A549 (cell line): ENCODE data around the gene SWI5. TPM values are rescaled to one million over a fixed set of nuclear protein-coding genes. Genes with fewer than 3 reads are reported as not detected.

Experiments
- ATAC-seq, 2 experiments: fragments of 200-7000 bp in 1 of 2; fragments of >200 bp in 1 of 2; cut with Nextera tagmentation in 1 of 2; cut with Tn5 transposase in 1 of 2; 3 replicates each; pipeline versions ENCODE4 v1.8.0 to v1.9.1; 2018 to 2020; ENCODE audit warnings: mild to moderate bottlenecking in 1 of 2, moderate library complexity in 1 of 2
- CTCF ChIA-PET: fragments of 300-600 bp; sonication (Branson Sonifier 250); formaldehyde crosslinking; extraction: SDS; loops from one replicate; lab custom pipeline; 2021; ENCODE audit warnings: antibody characterized with exemption, inconsistent platforms; lab: Yijun Ruan, JAX
- POLR2A ChIA-PET: fragments of 350-600 bp; formaldehyde crosslinking; extraction: SDS; loops from one replicate; lab custom pipeline; 2021; ENCODE audit warnings: antibody characterized with exemption, inconsistent platforms; lab: Yijun Ruan, JAX
- DNase-seq, 2 experiments: peaks; one replicate each; pipeline versions ENCODE4 v3.0.0 to v3.0.0-alpha.2; 2011 to 2016; ENCODE audit warnings: low read depth in 1 of 2, low spot score in 1 of 2
- FAIRE-seq: peaks from 2 replicates; lab custom pipeline; 2011; peaks lifted over from hg19 to GRCh38; lab: Jason Lieb, UNC
- H3K27ac ChIP-seq, 2 experiments: fragments of >200 bp; sonication (Bioruptor Twin); formaldehyde crosslinking; 3 replicates each; pipeline ENCODE4 v1.5.1; 2016 to 2017
- H3K4me1 ChIP-seq: fragments of >200 bp; sonication (Bioruptor Twin); formaldehyde crosslinking; 3 replicates; pipeline ENCODE4 v1.6.1; 2016
- H3K4me2 ChIP-seq: fragments of >200 bp; sonication (Bioruptor Twin); formaldehyde crosslinking; 3 replicates; pipeline ENCODE4 v1.6.1; 2016
- H3K4me3 ChIP-seq: fragments of >200 bp; sonication (Bioruptor Twin); formaldehyde crosslinking; 3 replicates; pipeline ENCODE4 v1.5.1; 2016
- H3K9me3 ChIP-seq: fragments of >200 bp; sonication (Bioruptor Twin); formaldehyde crosslinking; 3 replicates; pipeline ENCODE4 v1.6.1; 2016
- CBX2 ChIP-seq: fragments of 200-600 bp; sonication (generic); IDR thresholded peaks from 2 replicates; pipeline ENCODE4 v1.6.1; 2016; ENCODE audit warnings: low read depth, mild to moderate bottlenecking, borderline replicate concordance
- E2F6 ChIP-seq: IDR thresholded peaks from 2 replicates; pipeline ENCODE4 v1.6.1; 2012; ENCODE audit warnings: low read depth, borderline replicate concordance
- GATA3 ChIP-seq: IDR thresholded peaks from 2 replicates; pipeline ENCODE4 v1.6.1; 2012; ENCODE audit warnings: borderline replicate concordance
- HES2 ChIP-seq: fragments of >200 bp; sonication (Bioruptor Twin); formaldehyde crosslinking; IDR thresholded peaks from 2 replicates; pipeline ENCODE4 v1.6.1; 2016
- HOXA7 ChIP-seq: fragments of 250-450 bp; sonication (Bioruptor Pico); IDR thresholded peaks from 2 replicates; pipeline ENCODE4 v1.5.0; 2020; ENCODE audit warnings: mild to moderate bottlenecking, moderate library complexity
- HOXB5 ChIP-seq: fragments of 250-450 bp; sonication (Bioruptor Pico); IDR thresholded peaks from 2 replicates; pipeline ENCODE4 v1.5.0; 2020; ENCODE audit warnings: mild to moderate bottlenecking, moderate library complexity
- JUNB ChIP-seq: fragments of >200 bp; sonication (Bioruptor Twin); formaldehyde crosslinking; IDR thresholded peaks from 2 replicates; pipeline ENCODE4 v1.6.1; 2016
- MAZ ChIP-seq: fragments of 150-350 bp; IDR thresholded peaks from 2 replicates; pipeline ENCODE4 v1.6.1; 2014; ENCODE audit warnings: antibody characterized with exemption, low read depth, low read length, borderline replicate concordance
- NFE2L2 ChIP-seq: fragments of 150-350 bp; conservative IDR thresholded peaks from 2 replicates; pipeline ENCODE4 v1.6.1; 2014; ENCODE audit warnings: low read length
- NPAS2 ChIP-seq: fragments of 250-450 bp; sonication (Bioruptor Pico); IDR thresholded peaks from 2 replicates; pipeline ENCODE4 v1.8.0; 2022; ENCODE audit warnings: mild to moderate bottlenecking, moderate library complexity, borderline replicate concordance
- PBX3 ChIP-seq: IDR thresholded peaks from 2 replicates; pipeline ENCODE4 v1.6.1; 2012
- RARB ChIP-seq: fragments of 250-450 bp; sonication (Bioruptor Pico); IDR thresholded peaks from 2 replicates; pipeline ENCODE4 v1.8.0; 2021; ENCODE audit warnings: mild to moderate bottlenecking, moderate library complexity
- RCOR1 ChIP-seq: fragments of 150-350 bp; IDR thresholded peaks from 2 replicates; pipeline ENCODE4 v1.6.1; 2014; ENCODE audit warnings: antibody characterized with exemption, low read length, low read depth
- RFX5 ChIP-seq: fragments of 450-650 bp; IDR thresholded peaks from 2 replicates; pipeline ENCODE4 v1.7.1; 2014; ENCODE audit warnings: antibody characterized with exemption, mild to moderate bottlenecking, moderate library complexity
- SMC3 ChIP-seq: fragments of >200 bp; sonication (Bioruptor Twin); formaldehyde crosslinking; IDR thresholded peaks from 3 replicates; pipeline ENCODE4 v1.6.1; 2018; ENCODE audit warnings: inconsistent platforms
- ZFP36 ChIP-seq: fragments of 450-650 bp; IDR thresholded peaks from 2 replicates; pipeline ENCODE4 v1.6.1; 2014; ENCODE audit warnings: borderline replicate concordance; ENCODE audit not compliant: partially characterized antibody
- ZNF302 ChIP-seq: fragments of 250-450 bp; sonication (Bioruptor Pico); IDR thresholded peaks from 2 replicates; pipeline ENCODE4 v1.9.0; 2021; ENCODE audit warnings: inconsistent platforms, mild to moderate bottlenecking, moderate library complexity
- WGBS: methylation state at CpG from one replicate; pipeline ENCODE4 v1.1.6; 2017; ENCODE audit errors: missing lambda C conversion rate; 5-methylcytosine and 5-hydroxymethylcytosine counted together
- polyA plus RNA-seq, 4 experiments: library from polyadenylated mRNA; depleted of rRNA in 3 of 4; stranded (reverse); fragments of >200 nt; fragmentation: RNase III in 1 of 4; extraction: RNeasy Plus Mini Kit Qiagen cat#74134 plus additional on column Dnase treatment in 1 of 4; gene quantifications; 2 replicates in 3 of 4; 3 replicates in 1 of 4; pipeline ENCODE4 v1.2.3, GENCODE V29; 2011 to 2017

Gene SWI5
- polyA plus RNA-seq, 2 of the 4 experiments (the other 2 are of a cell fraction), result 45.3 to 66.8 TPM

- CTCF ChIA-PET, result interaction anchor here (0.7 to 17.8 kb wide), 15 partner anchors 7 to 600 kb away, joined by 3 to 206 read pairs (median 16); partner anchors contain the start of genes CERCAM and COQ4
- no peak overlapping the region for H3K4me2 ChIP-seq
- TF ChIP-seq GATA3 (no peak), RCOR1 (no peak), E2F6 (no peak), NFE2L2 (no peak)
- TF ChIP-seq, all 56 proteins: peak for 0
- DNase-seq, result no peak
- no peak for ATAC-seq
- Histone ChIP-seq H3K9me3 (no peaks in the 10 kb centered on the region), H3K4me1 (peaks cover 17% of the 10 kb centered on the region), H3K27ac (no peak overlapping the region), H3K4me3 (no peak overlapping the region)
- POLR2A ChIA-PET, result interaction anchor here (1.2 kb wide), 1 partner anchor 18 kb away, joined by 3 read pairs; the partner anchor contains the start of genes GOLGA2 and SWI5
- WGBS, result 84% methylated on average over 4 of the region's 4 CpGs
- no peak for FAIRE-seq
These were observed 18.1 kb downstream of the SWI5 start for GRCh38 chr9:128294142-128294541.

GRCh38 chr9:128296340-128297220 lies 20.5 kb downstream of the SWI5 start:
- peak overlapping the region in 1 of 2 experiments; percentile 85; a peak in 4 of 6 replicates for H3K27ac ChIP-seq
- no peak for ATAC-seq
- TF ChIP-seq MAZ (no peak), RFX5 (no peak), JUNB (no peak), HES2 (no peak), SMC3 (no peak), CBX2 (no peak), HOXB5 (CRISPR knock-in tag) (no peak), ZNF302 (CRISPR knock-in tag) (no peak), RARB (no peak), PBX3 (no peak), NPAS2 (CRISPR knock-in tag) (no peak), ZFP36 (no peak), HOXA7 (CRISPR knock-in tag) (no peak)
- TF ChIP-seq, all 56 proteins: peak for 0

GRCh38 chr9:128297221-128297773 lies 21.2 kb downstream of the SWI5 start:
- 92% methylated on average over 2 of the region's 2 CpGs for WGBS
- Histone ChIP-seq H3K27ac (peak overlapping the region in 1 of 2 experiments; percentile 85; a peak in 2 of 6 replicates), H3K4me2 (no peak overlapping the region), H3K4me3 (no peak overlapping the region), H3K4me1 (peaks cover 17% of the 10 kb centered on the region), H3K9me3 (no peaks in the 10 kb centered on the region)
- FAIRE-seq, result no peak
- TF ChIP-seq RCOR1 (no peak), ZFP36 (peak; percentile 8)
- no peak for DNase-seq
- CTCF ChIA-PET, result interaction anchor here (0.6 to 17.8 kb wide), 11 partner anchors 10 to 367 kb away, joined by 3 to 206 read pairs (median 19); partner anchors contain the start of gene CERCAM
- no peak for ATAC-seq
- POLR2A ChIA-PET, result no interaction called here

More at GRCh38 chr9:128296340-128297220, 20.5 kb downstream of the SWI5 start:
- DNase-seq (no peak), FAIRE-seq (no peak)
- Histone ChIP-seq H3K4me2 (no peak overlapping the region), H3K9me3 (no peaks in the 10 kb centered on the region), H3K4me1 (peaks cover 17% of the 10 kb centered on the region), H3K4me3 (no peak overlapping the region)
- WGBS, result 92% methylated on average over 16 of the region's 16 CpGs
- ChIA-PET POLR2A (interaction anchor here (0.6 kb wide), 1 partner anchor 19 kb away, joined by 5 read pairs; no protein-coding TSS in a partner anchor), CTCF (interaction anchor here (0.6 to 17.8 kb wide), 27 partner anchors 10 to 368 kb away, joined by 3 to 206 read pairs (median 7); partner anchors contain the start of genes CERCAM, COQ4 and URM1)
